GM23338 (cell line): ENCODE measurements around the gene RAD51AP1. TPM values are rescaled to one million over a fixed set of nuclear protein-coding genes. Genes with fewer than 3 reads are reported as not detected.

Experiments used
- ATAC-seq: fragments of 200-7000 bp; cut with Tn5 transposase; 3 replicates; pipeline ENCODE4 v1.9.1; 2020
- DNase-seq: peaks from one replicate; pipeline ENCODE4 v3.0.0-alpha.2; 2015; ENCODE audit warnings: low spot score
- H2AFZ ChIP-seq: fragments of 200-600 bp; sonication (generic); 2 replicates; pipeline ENCODE4 v1.8.0; 2016; ENCODE audit warnings: antibody characterized with exemption, mild to moderate bottlenecking, moderate library complexity
- H3F3A ChIP-seq: fragments of 200-600 bp; sonication (generic); replicated peaks from 2 replicates; pipeline ENCODE4 v1.8.0; 2017; ENCODE audit warnings: antibody characterized with exemption, mixed run types, low read depth
- H3K27ac ChIP-seq: fragments of 200-600 bp; sonication (generic); 2 replicates; pipeline ENCODE4 v1.6.1; 2016; ENCODE audit warnings: low read depth
- H3K27me3 ChIP-seq: fragments of 200-600 bp; sonication (generic); 2 replicates; pipeline ENCODE4 v1.8.0; 2016; ENCODE audit warnings: mild to moderate bottlenecking, mixed run types, moderate library complexity; ENCODE audit not compliant: insufficient read depth
- H3K36me3 ChIP-seq: fragments of 200-600 bp; sonication (generic); 2 replicates; pipeline ENCODE4 v1.8.0; 2016; ENCODE audit warnings: mild to moderate bottlenecking; ENCODE audit not compliant: insufficient read depth
- H3K4me1 ChIP-seq: fragments of 200-600 bp; sonication (generic); 2 replicates; pipeline ENCODE4 v1.8.0; 2016; ENCODE audit warnings: mild to moderate bottlenecking, moderate library complexity; ENCODE audit not compliant: insufficient read depth
- H3K4me2 ChIP-seq: fragments of 200-600 bp; sonication (generic); 2 replicates; pipeline ENCODE4 v1.7.1; 2017; ENCODE audit warnings: mixed run types
- H3K4me3 ChIP-seq: fragments of 200-600 bp; sonication (generic); 2 replicates; pipeline ENCODE4 v1.6.1; 2016; ENCODE audit warnings: mixed run types
- H3K79me2 ChIP-seq: fragments of 200-600 bp; sonication (generic); replicated peaks from 2 replicates; pipeline ENCODE4 v1.8.0; 2017; ENCODE audit warnings: mild to moderate bottlenecking; ENCODE audit not compliant: insufficient read depth
- H3K9me2 ChIP-seq: fragments of 200-600 bp; sonication (generic); 2 replicates; pipeline ENCODE4 v1.8.0; 2017; ENCODE audit not compliant: insufficient read depth
- H4K20me1 ChIP-seq: fragments of 200-600 bp; sonication (generic); replicated peaks from 2 replicates; pipeline ENCODE4 v1.8.0; 2017; ENCODE audit warnings: mild to moderate bottlenecking; ENCODE audit not compliant: insufficient read depth
- H3K27ac Mint-ChIP-seq: 2 replicates; pipeline ENCODE4 v1.8.0; 2020; ENCODE audit warnings: inconsistent platforms, mild to moderate bottlenecking, moderate library complexity, mixed read lengths
- H3K27me3 Mint-ChIP-seq: 3 replicates; pipeline ENCODE4 v1.8.0; 2022; ENCODE audit warnings: low read depth, mild to moderate bottlenecking, moderate library complexity, mixed read lengths, inconsistent platforms; ENCODE audit not compliant: insufficient read depth, poor library complexity
- H3K36me3 Mint-ChIP-seq: 3 replicates; pipeline ENCODE4 v1.8.0; 2021; ENCODE audit warnings: low read depth, mild to moderate bottlenecking, inconsistent platforms, moderate library complexity, mixed read lengths
- H3K4me1 Mint-ChIP-seq: 3 replicates; pipeline ENCODE4 v1.8.0; 2020; ENCODE audit warnings: mild to moderate bottlenecking, inconsistent platforms, mixed read lengths
- H3K4me3 Mint-ChIP-seq: 3 replicates; pipeline ENCODE4 v1.8.0; 2021; ENCODE audit warnings: moderate library complexity, mild to moderate bottlenecking, inconsistent platforms, mixed read lengths
- H3K9me3 Mint-ChIP-seq: 3 replicates; pipeline ENCODE4 v1.8.0; 2020; ENCODE audit warnings: moderate library complexity, mild to moderate bottlenecking, inconsistent platforms, mixed read lengths
- CREB1 ChIP-seq: fragments of 250-450 bp; sonication (Bioruptor Pico); IDR thresholded peaks from 2 replicates; pipeline ENCODE4 v1.5.0; 2020; ENCODE audit warnings: low read depth, mild to moderate bottlenecking, moderate library complexity
- CTCF ChIP-seq, 2 experiments: fragments of 200-600 bp in 1 of 2; sonication (generic) in 1 of 2; conservative IDR thresholded peaks; 2 replicates each; pipeline versions ENCODE4 v1.5.1 to v1.6.1; 2016 to 2017; ENCODE audit warnings: antibody characterized with exemption in 2 of 2, low read depth in 2 of 2, mild to moderate bottlenecking in 2 of 2, moderate library complexity in 1 of 2
- EZH2phosphoT487 ChIP-seq: fragments of 200-600 bp; sonication (generic); IDR thresholded peaks from one replicate; pipeline ENCODE4 v1.8.1; 2018; ENCODE audit warnings: antibody characterized with exemption; ENCODE audit not compliant: unreplicated experiment
- JUNB ChIP-seq: IDR thresholded peaks from one replicate; pipeline ENCODE4 v1.6.1; 2016; ENCODE audit warnings: antibody characterized with exemption; ENCODE audit not compliant: unreplicated experiment
- NANOG ChIP-seq: IDR thresholded peaks from 2 replicates; pipeline ENCODE4 v1.6.1; 2016; ENCODE audit warnings: antibody characterized with exemption, borderline replicate concordance
- STAT1 ChIP-seq: IDR thresholded peaks from one replicate; pipeline ENCODE4 v1.6.1; 2016; ENCODE audit warnings: antibody characterized with exemption; ENCODE audit not compliant: unreplicated experiment
- ZNF114 ChIP-seq: fragments of 250-450 bp; sonication (Bioruptor Pico); IDR thresholded peaks from 2 replicates; pipeline ENCODE4 v1.5.0; 2020; ENCODE audit warnings: mild to moderate bottlenecking, moderate library complexity
- ZNF462 ChIP-seq: fragments of 250-450 bp; sonication (Bioruptor Pico); IDR thresholded peaks from 2 replicates; pipeline ENCODE4 v1.5.0; 2020; ENCODE audit warnings: mild to moderate bottlenecking, moderate library complexity
- polyA plus RNA-seq: library from polyadenylated mRNA; unstranded; fragments of >200 nt; fragmentation: Nextera tagmentation; extraction: Ambion mirVana; gene quantifications from 2 replicates; pipeline ENCODE4 v1.2.1, GENCODE V29; 2016
- total RNA-seq: library from RNA; depleted of rRNA; stranded (reverse); fragments of >200 nt; shearing (Covaris generic); gene quantifications from 2 replicates; pipeline ENCODE4 v1.2.3, GENCODE V29; 2014

The RAD51AP1 gene
- total and polyA plus RNA-seq, 2 experiments from 2014 or later: 75.2 to 119 TPM

GRCh38 chr12:4595881-4596280 lies 57.2 kb downstream of the RAD51AP1 start:
- Mint-ChIP-seq H3K4me3 (no peak overlapping the region), H3K9me3 (no peaks in the 10 kb centered on the region), H3K27me3 (peaks cover 2% of the 10 kb centered on the region), H3K4me1 (no peaks in the 10 kb centered on the region), H3K27ac (no peak overlapping the region; the same call in 1 of the 2 replicates), H3K36me3 (no peaks in the 10 kb centered on the region)
- H3K4me1 ChIP-seq: no peaks in the 10 kb centered on the region
- H3K36me3 ChIP-seq: no peaks in the 10 kb centered on the region
- no peak for DNase-seq
- no peaks in the 10 kb centered on the region for H3K79me2 ChIP-seq
- ATAC-seq: no peak
- H2AFZ ChIP-seq: no peak overlapping the region
- no peaks in the 10 kb centered on the region for H4K20me1 ChIP-seq
- no peaks in the 10 kb centered on the region for H3K27me3 ChIP-seq
- H3K4me3 ChIP-seq: no peak overlapping the region
- H3K4me2 ChIP-seq: no peak overlapping the region
- 0 out of 2 replicates have a peak, but pooled peaks cover 4% of the 10 kb centered on the region for H3K9me2 ChIP-seq
- no peaks in the 10 kb centered on the region for H3F3A ChIP-seq
- H3K27ac ChIP-seq: no peak overlapping the region
- TF ChIP-seq EZH2phosphoT487 (no peak), ZNF462 (no peak), JUNB (no peak), CREB1 (CRISPR knock-in tag) (no peak), NANOG (no peak), CTCF (conservative IDR thresholded peaks at IDR 0.05; ENCODE audit: low read depth in 2 of 2) (no peak), STAT1 (no peak), ZNF114 (no peak)
